NB4 (cell line): ENCODE measurements around the gene EDDM13.

Source experiments
- DNase-seq: peaks from one replicate; pipeline ENCODE4 v3.0.0; 2010; ENCODE audit warnings: low read depth
- H3K4me3 ChIP-seq: one replicate; pipeline ENCODE4 v1.5.1; 2011; ENCODE audit warnings: mild to moderate bottlenecking, low read depth, low read length, moderate library complexity
- CTCF ChIP-seq: IDR thresholded peaks from one replicate; pipeline ENCODE4 v1.5.1; 2012; ENCODE audit warnings: low read depth, low read length
- MYC ChIP-seq: IDR thresholded peaks from 2 replicates; pipeline ENCODE4 v1.6.1; 2011; ENCODE audit warnings: low read depth, low read length
- POLR2A ChIP-seq: IDR thresholded peaks from 2 replicates; pipeline ENCODE4 v1.6.1; 2011; ENCODE audit warnings: mild to moderate bottlenecking; ENCODE audit not compliant: insufficient read length; ENCODE audit errors: extremely low read depth
- TF ChIP-seq, protein P1 (sequence below): IDR thresholded peaks from 2 replicates; pipeline ENCODE4 v1.6.1; 2011; ENCODE audit warnings: low read depth, low read length

Gene EDDM13

GRCh38 chr19:56341948-56342347, 69.4 kb downstream of the EDDM13 start:
- H3K4me3 ChIP-seq = no peak overlapping the region
- TF ChIP-seq MYC (no peak), POLR2A (no peak), CTCF (no peak)
- TF ChIP-seq, protein P1, sequence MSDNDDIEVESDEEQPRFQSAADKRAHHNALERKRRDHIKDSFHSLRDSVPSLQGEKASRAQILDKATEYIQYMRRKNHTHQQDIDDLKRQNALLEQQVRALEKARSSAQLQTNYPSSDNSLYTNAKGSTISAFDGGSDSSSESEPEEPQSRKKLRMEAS = no peak
- no peak for DNase-seq

- DNase-seq = no peak
- no peak for TF ChIP-seq CTCF
- TF ChIP-seq POLR2A = no peak
- TF ChIP-seq, protein P1 = no peak
- no peak for TF ChIP-seq MYC
- no peak overlapping the region for H3K4me3 ChIP-seq
These were observed 74.7 kb downstream of the EDDM13 start for GRCh38 chr19:56347163-56347778.

GRCh38 chr19:56348289-56348877, 75.8 kb downstream of the EDDM13 start:
- no peak overlapping the region for H3K4me3 ChIP-seq
- DNase-seq = peak; percentile 42
- TF ChIP-seq CTCF (peak; percentile 37), POLR2A (no peak), MYC (no peak)

- TF ChIP-seq, protein P1 = no peak
- TF ChIP-seq POLR2A = no peak
- TF ChIP-seq MYC = no peak
- TF ChIP-seq CTCF = peak; percentile 74
- peak; percentile 61 for DNase-seq
- no peak overlapping the region for H3K4me3 ChIP-seq
These were observed 78.0 kb downstream of the EDDM13 start for GRCh38 chr19:56350416-56351045.

DNA sequence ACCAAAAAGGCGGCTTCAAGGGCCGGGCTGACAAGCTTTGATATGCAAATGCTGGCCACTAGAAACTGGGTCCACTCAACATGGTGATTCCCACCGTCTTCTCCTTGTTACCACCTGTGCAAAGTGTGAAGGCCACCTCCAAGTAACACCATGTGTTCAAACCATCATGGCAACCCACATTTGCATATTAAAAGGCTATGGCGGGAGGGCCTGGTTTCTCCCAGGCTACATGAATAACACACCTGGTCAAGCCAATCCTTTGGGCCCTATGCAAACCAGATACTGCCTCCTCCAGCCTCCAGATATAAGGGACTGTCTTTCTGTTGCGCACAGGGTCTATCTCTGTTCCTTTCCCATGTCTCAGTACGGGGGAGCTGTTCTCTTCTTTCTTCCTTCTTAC, 78.7 kb downstream of the EDDM13 start:
- DNase-seq = no peak
- H3K4me3 ChIP-seq = no peak overlapping the region
- no peak for TF ChIP-seq POLR2A
- no peak for TF ChIP-seq CTCF
- TF ChIP-seq, protein P1 = no peak
- no peak for TF ChIP-seq MYC
